T-cell (primary cell): ENCODE measurements around the gene BCO2. TPM values are rescaled to one million over a fixed set of nuclear protein-coding genes. Genes with fewer than 3 reads are reported as not detected.

Source experiments
- ATAC-seq, 4 experiments: fragments of 200-7000 bp in 3 of 4; fragments of 150-1000 bp in 1 of 4; cut with Tn5 transposase; replicated peaks in 1 of 4; 1 replicate in 3 of 4; 2 replicates in 1 of 4; pipeline ENCODE4 v1.10.0; 2021; ENCODE audit warnings: moderate library complexity in 3 of 4, mild to moderate bottlenecking in 2 of 4, moderate number of reproducible peaks in 1 of 4
- CTCF ChIA-PET, 2 donors: fragments of 300-600 bp; sonication (Branson Sonifier 250); formaldehyde crosslinking; loops; one replicate each; lab custom pipeline; 2022; ENCODE audit warnings: antibody characterized with exemption in 2 of 2; lab: Charles Lee
- POLR2A ChIA-PET, 2 donors: fragments of 300-600 bp; sonication (Branson Sonifier 250); formaldehyde crosslinking; loops; one replicate each; lab custom pipeline; 2022; ENCODE audit warnings: antibody characterized with exemption in 2 of 2; lab: Charles Lee
- DNase-seq, 35 experiments: peaks; one replicate each; pipeline versions ENCODE4 v3.0.0 to v3.0.0-alpha.2; 2013 to 2023
- H3K27ac ChIP-seq: one replicate; pipeline ENCODE4 v1.5.1; 2013; ENCODE audit warnings: low read length
- H3K27me3 ChIP-seq, 2 experiments: replicated peaks in 1 of 2; 1 replicate in 1 of 2; 2 replicates in 1 of 2; pipeline versions ENCODE4 v1.6.1 to v1.7.0; 2013; ENCODE audit warnings: low read length in 1 of 2, mixed read lengths in 1 of 2; ENCODE audit not compliant: control insufficient read depth in 2 of 2, insufficient read depth in 2 of 2; ENCODE audit errors: extremely low read depth in 1 of 2
- H3K36me3 ChIP-seq, 2 donors: 1 replicate in 1 of 2; 2 replicates in 1 of 2; pipeline versions ENCODE4 v1.6.1 to v1.7.0; 2013; ENCODE audit warnings: low read length in 1 of 2; ENCODE audit not compliant: control insufficient read depth in 2 of 2, insufficient read depth in 1 of 2; ENCODE audit errors: extremely low read depth in 1 of 2
- H3K4me1 ChIP-seq, 2 experiments: 1 replicate in 1 of 2; 2 replicates in 1 of 2; pipeline versions ENCODE4 v1.6.1 to v1.7.0; 2013; ENCODE audit warnings: low read length in 2 of 2, mixed read lengths in 1 of 2; ENCODE audit not compliant: insufficient read depth in 2 of 2, control insufficient read depth in 1 of 2; ENCODE audit errors: extremely low read depth in 1 of 2
- H3K4me3 ChIP-seq, 2 donors: 1 replicate in 1 of 2; 2 replicates in 1 of 2; pipeline versions ENCODE4 v1.5.1 to v1.7.0; 2013; ENCODE audit warnings: mild to moderate bottlenecking in 2 of 2, low read length in 1 of 2, moderate library complexity in 1 of 2; ENCODE audit not compliant: control insufficient read depth in 1 of 2; ENCODE audit errors: extremely low read depth in 1 of 2
- H3K9me3 ChIP-seq: 2 replicates; pipeline ENCODE4 v1.7.0; 2013
- H3K27ac Mint-ChIP-seq, 2 donors: one replicate each; pipeline ENCODE4 v1.8.0; 2020 to 2021; ENCODE audit warnings: mild to moderate bottlenecking in 2 of 2, mixed read lengths in 2 of 2
- H3K27me3 Mint-ChIP-seq, 2 donors: one replicate each; pipeline ENCODE4 v1.8.0; 2021 to 2022; ENCODE audit warnings: mixed read lengths in 2 of 2
- H3K36me3 Mint-ChIP-seq: one replicate; pipeline ENCODE4 v1.8.0; 2021; ENCODE audit warnings: mixed read lengths
- H3K4me1 Mint-ChIP-seq, 3 donors: one replicate each; pipeline ENCODE4 v1.8.0; 2020 to 2022; ENCODE audit warnings: mixed read lengths in 3 of 3, mild to moderate bottlenecking in 1 of 3
- H3K4me3 Mint-ChIP-seq, 3 donors: one replicate each; pipeline ENCODE4 v1.8.0; 2020 to 2022; ENCODE audit warnings: mild to moderate bottlenecking in 3 of 3, mixed read lengths in 3 of 3, moderate library complexity in 3 of 3
- H3K9me3 Mint-ChIP-seq, 3 donors: one replicate each; pipeline ENCODE4 v1.8.0; 2020 to 2022; ENCODE audit warnings: mixed read lengths in 3 of 3
- WGBS: methylation state at CpG from one replicate; pipeline ENCODE4 v1.1.5; 2013; ENCODE audit warnings: missing lambda C conversion rate; ENCODE audit not compliant: insufficient coverage; 5-methylcytosine and 5-hydroxymethylcytosine counted together
- total RNA-seq, 35 experiments: library from RNA in 6 of 35; stranded (reverse) in 6 of 35; fragments of 120-200 nt in 1 of 35; gene quantifications; one replicate each; pipeline versions ENCODE4 v1.2.1 to v1.2.4 and lab custom pipeline; 2013 to 2026

BCO2 gene, protein sequence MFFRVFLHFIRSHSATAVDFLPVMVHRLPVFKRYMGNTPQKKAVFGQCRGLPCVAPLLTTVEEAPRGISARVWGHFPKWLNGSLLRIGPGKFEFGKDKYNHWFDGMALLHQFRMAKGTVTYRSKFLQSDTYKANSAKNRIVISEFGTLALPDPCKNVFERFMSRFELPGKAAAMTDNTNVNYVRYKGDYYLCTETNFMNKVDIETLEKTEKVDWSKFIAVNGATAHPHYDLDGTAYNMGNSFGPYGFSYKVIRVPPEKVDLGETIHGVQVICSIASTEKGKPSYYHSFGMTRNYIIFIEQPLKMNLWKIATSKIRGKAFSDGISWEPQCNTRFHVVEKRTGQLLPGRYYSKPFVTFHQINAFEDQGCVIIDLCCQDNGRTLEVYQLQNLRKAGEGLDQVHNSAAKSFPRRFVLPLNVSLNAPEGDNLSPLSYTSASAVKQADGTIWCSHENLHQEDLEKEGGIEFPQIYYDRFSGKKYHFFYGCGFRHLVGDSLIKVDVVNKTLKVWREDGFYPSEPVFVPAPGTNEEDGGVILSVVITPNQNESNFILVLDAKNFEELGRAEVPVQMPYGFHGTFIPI
- 1 to 10 TPM; 1.5 to 3.2 (median 1.8) TPM for total RNA-seq
- total RNA-seq (2013), result 2.5 TPM
- 0.08 to 1.8 (median 1.1) reads per million in 29 experiments for total RNA-seq (lab: John Stamatoyannopoulos, UW)

DNA sequence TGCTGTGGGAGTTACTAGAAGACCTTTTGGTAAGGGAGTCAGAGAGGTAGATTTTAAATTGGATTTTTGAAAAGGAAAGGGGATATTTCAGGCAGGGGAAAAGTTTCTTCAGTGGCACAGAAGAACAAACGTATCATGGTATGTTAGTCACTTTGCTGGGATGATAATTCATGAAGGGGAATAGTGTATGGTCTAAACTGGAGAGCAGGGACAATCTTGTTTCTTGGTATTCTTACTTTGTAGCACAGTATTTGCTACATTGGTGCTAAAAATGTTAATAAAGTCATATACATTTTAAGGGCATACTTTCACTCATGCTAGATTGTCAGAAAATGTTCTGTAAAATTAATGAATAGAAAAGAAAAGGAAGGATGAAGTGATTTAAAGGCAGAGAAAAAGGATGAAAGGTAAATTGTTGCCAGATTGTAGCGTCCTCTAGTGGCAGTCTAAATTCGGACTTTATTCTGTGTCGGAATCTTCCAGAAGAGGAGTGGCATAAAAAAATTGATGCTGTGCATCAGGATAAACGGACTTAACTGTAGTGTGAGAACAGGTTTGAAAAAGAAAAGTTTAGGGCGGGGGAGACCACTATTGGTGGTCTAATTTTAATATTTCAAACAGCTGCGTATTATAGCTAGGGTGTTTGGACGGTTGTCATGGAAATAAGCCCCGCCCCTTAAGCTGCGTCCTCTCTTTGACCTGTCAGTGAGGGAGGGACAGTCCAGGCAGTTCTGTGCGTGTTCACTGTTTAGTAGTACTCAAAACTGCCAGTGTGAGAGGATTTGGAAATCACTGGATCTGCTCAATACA lies at the start of gene BCO2:
BCO2 (plus strand) TSS at position 724 of the 810 bp plus-strand sequence. CDS start 90 bp downstream, outside the sequence.
- Mint-ChIP-seq H3K9me3 (no peaks in the 10 kb centered on the region), H3K27ac (no peak within 1 kb of the TSS), H3K36me3 (peaks cover 5% of the 10 kb centered on the region), H3K27me3 (peaks cover 21 to 27% of the 10 kb centered on the region in 2 donors), H3K4me3 (peak within 1 kb of the TSS; percentile 35 to 63 (median 41)), H3K4me1 (peaks cover 9 to 15% (median 14%) of the 10 kb centered on the region in 3 donors)
- Histone ChIP-seq H3K36me3 (no peaks in the 10 kb centered on the region), H3K4me1 (peaks cover 0 to 4% of the 10 kb centered on the region in 2 experiments), H3K27ac (no peak within 1 kb of the TSS), H3K27me3 (peaks cover 0 to 4% of the 10 kb centered on the region in 2 experiments), H3K4me3 (peak within 1 kb of the TSS; percentile 8 to 35), H3K9me3 (no peaks in the 10 kb centered on the region)
- ChIA-PET POLR2A (no interaction called here), CTCF (interaction anchor here in 1 of 2 donors (0.6 kb wide), 1 partner anchor 300 kb away, joined by 3 read pairs; no protein-coding TSS in a partner anchor)
- 15% methylated on average over 11 of the region's 11 CpGs for WGBS
- DNase-seq, result peak in 25 of 35 experiments; percentile 1 to 56 (median 15)
- peak in 2 of 4 experiments; percentile 37 to 58 for ATAC-seq

GRCh38 chr11:112127056-112127455 lies 48.3 kb upstream of the BCO2 start:
- no peaks in the 10 kb centered on the region for H3K9me3 ChIP-seq
- DNase-seq (no peak), ATAC-seq (no peak)
- Mint-ChIP-seq H3K9me3 (no peaks in the 10 kb centered on the region), H3K27ac (no peak overlapping the region), H3K4me1 (peaks cover 0 to 2% (median 0%) of the 10 kb centered on the region in 3 donors), H3K36me3 (peaks cover 3% of the 10 kb centered on the region), H3K4me3 (no peak overlapping the region), H3K27me3 (no peaks in the 10 kb centered on the region)
- H3K27ac ChIP-seq, result no peak overlapping the region
- no peaks in the 10 kb centered on the region for H3K4me1 ChIP-seq
- CTCF ChIA-PET, result interaction anchor here in 1 of 2 donors (1.7 kb wide), 1 partner anchor 13 kb away, joined by 4 read pairs; no protein-coding TSS in a partner anchor
- POLR2A ChIA-PET, result no interaction called here
- H3K4me3 ChIP-seq, result no peak overlapping the region
- H3K27me3 ChIP-seq, result no peaks in the 10 kb centered on the region
- WGBS, result 100% methylated on average over 1 of the region's 2 CpGs
- no peaks in the 10 kb centered on the region for H3K36me3 ChIP-seq

DNA sequence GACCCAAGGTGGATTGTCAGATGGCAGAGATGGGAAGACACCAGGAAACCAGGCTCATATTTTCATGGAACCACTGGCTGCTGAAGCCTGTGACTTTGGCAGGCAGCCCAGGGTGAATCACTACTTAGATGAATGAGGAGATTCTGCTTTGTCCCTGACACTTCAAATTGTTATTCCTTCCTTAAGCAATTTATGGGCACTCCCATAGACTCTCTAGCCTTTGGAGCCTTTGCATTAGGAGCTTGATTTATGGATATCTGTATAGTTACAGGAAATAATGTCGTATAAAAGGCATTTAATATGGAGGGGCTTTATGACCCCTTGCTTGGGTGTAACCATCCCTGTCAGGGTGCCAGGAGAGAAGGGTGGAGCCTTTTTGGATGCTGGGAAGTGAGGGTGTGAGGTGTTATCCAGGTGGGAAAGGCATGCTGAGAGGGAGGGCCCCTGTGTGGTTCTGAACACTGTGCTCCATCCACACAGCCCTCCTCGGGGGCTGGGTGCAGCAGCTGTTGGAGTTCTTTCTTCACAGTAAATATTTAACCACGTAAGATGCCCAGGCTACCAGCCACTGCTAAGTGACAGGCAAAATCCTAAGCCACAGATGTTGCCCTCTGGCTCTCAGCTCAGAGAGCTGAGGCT lies 46.7 kb upstream of the BCO2 start:
- Histone ChIP-seq H3K27ac (no peak overlapping the region), H3K4me1 (no peaks in the 10 kb centered on the region), H3K36me3 (no peaks in the 10 kb centered on the region), H3K4me3 (no peak overlapping the region), H3K9me3 (no peaks in the 10 kb centered on the region), H3K27me3 (no peaks in the 10 kb centered on the region)
- ChIA-PET CTCF (interaction anchor here in 1 of 2 donors (1.7 kb wide), 1 partner anchor 15 kb away, joined by 4 read pairs; no protein-coding TSS in a partner anchor), POLR2A (no interaction called here)
- Mint-ChIP-seq H3K9me3 (no peaks in the 10 kb centered on the region), H3K27ac (no peak overlapping the region), H3K36me3 (no peaks in the 10 kb centered on the region), H3K27me3 (no peaks in the 10 kb centered on the region), H3K4me3 (no peak overlapping the region), H3K4me1 (peaks cover 0 to 2% (median 0%) of the 10 kb centered on the region in 3 donors)
- DNase-seq (no peak), ATAC-seq (no peak)
- WGBS, result 92% methylated on average over 2 of the region's 3 CpGs

DNA sequence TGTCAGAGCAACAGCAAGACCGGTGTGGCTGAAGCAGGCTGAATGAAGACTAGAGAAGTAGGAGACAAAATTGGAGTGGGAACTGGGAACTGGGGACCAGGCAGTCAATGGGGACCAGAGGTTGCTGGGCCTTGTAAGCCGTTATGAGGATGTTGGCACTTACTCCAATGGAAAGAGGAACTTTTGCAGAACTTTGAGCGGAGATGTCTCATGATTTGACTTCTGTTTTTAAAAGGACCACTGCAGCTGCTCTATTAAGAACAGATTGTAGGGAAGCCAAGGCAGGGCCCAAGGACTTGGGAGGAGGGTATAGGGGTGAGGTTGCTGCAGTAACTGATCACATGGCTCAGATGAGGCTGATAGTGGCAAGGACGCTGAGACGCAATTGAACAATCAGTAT lies 45.7 kb upstream of the BCO2 start:
- Mint-ChIP-seq H3K36me3 (no peaks in the 10 kb centered on the region), H3K27ac (no peak overlapping the region), H3K4me3 (no peak overlapping the region), H3K9me3 (no peaks in the 10 kb centered on the region), H3K4me1 (peaks cover 0 to 2% (median 0%) of the 10 kb centered on the region in 3 donors), H3K27me3 (no peaks in the 10 kb centered on the region)
- Histone ChIP-seq H3K4me1 (no peaks in the 10 kb centered on the region), H3K4me3 (no peak overlapping the region), H3K27ac (no peak overlapping the region), H3K9me3 (no peaks in the 10 kb centered on the region), H3K27me3 (no peaks in the 10 kb centered on the region), H3K36me3 (no peaks in the 10 kb centered on the region)
- 89% methylated on average over 3 of the region's 5 CpGs for WGBS
- ChIA-PET CTCF (interaction anchor here in 1 of 2 donors (0.5 kb wide), 1 partner anchor 168 kb away, joined by 3 read pairs; no protein-coding TSS in a partner anchor), POLR2A (no interaction called here)
- DNase-seq, result peak in 1 of 35 experiments; percentile 2
- ATAC-seq, result no peak

DNA sequence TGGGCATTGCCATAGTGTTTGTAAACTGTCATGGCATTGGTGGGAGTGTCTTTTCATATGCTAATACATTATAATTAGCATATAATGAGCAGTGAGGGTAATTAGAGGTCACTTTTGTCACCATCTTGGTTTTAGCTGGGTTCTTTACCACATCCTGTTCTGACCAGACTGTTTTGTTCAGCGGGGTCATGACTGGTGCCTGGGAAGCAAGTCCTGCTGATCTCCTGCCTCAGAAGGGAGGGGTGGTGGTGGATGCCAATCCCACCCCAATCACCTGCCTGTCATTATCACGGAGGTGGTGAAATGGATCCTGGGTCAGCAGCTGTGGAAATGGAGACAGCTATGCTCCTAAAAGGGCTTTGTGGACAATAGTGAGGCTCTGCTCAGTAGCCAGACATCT lies 42.6 kb upstream of the BCO2 start:
- H3K27me3 Mint-ChIP-seq, result no peaks in the 10 kb centered on the region
- H3K27ac Mint-ChIP-seq, result no peak overlapping the region
- no CpG with 5 or more reads among the region's 2 CpGs for WGBS
- H3K9me3 Mint-ChIP-seq, result no peaks in the 10 kb centered on the region
- no peak for DNase-seq
- no peaks in the 10 kb centered on the region for H3K4me1 ChIP-seq
- no peak overlapping the region for H3K27ac ChIP-seq
- H3K4me1 Mint-ChIP-seq, result peaks cover 0 to 2% (median 0%) of the 10 kb centered on the region in 3 donors
- H3K36me3 ChIP-seq, result no peaks in the 10 kb centered on the region
- POLR2A ChIA-PET, result no interaction called here
- no peaks in the 10 kb centered on the region for H3K9me3 ChIP-seq
- CTCF ChIA-PET, result interaction anchor here in 1 of 2 donors (0.7 kb wide), 1 partner anchor 535 kb away, joined by 3 read pairs; no protein-coding TSS in a partner anchor
- H3K4me3 ChIP-seq, result no peak overlapping the region
- H3K36me3 Mint-ChIP-seq, result peaks cover 3% of the 10 kb centered on the region
- H3K27me3 ChIP-seq, result no peaks in the 10 kb centered on the region
- ATAC-seq, result no peak
- no peak overlapping the region for H3K4me3 Mint-ChIP-seq
